Hepatocyte (in vitro differentiated cells): Measurements from ENCODE around the gene OR5M3. TPM values are rescaled to one million over a fixed set of nuclear protein-coding genes. Genes with fewer than 3 reads are reported as not detected.

Experiments used
- DNase-seq: peaks from one replicate; pipeline ENCODE4 v3.0.0-alpha.2; 2016; ENCODE audit warnings: low spot score
- H2AFZ ChIP-seq: fragments of 200-600 bp; sonication (generic); 2 replicates; pipeline ENCODE4 v1.6.0; 2016; ENCODE audit warnings: antibody characterized with exemption, mild to moderate bottlenecking
- H3K27ac ChIP-seq: fragments of 200-600 bp; sonication (generic); 2 replicates; pipeline ENCODE4 v1.5.1; 2016; ENCODE audit warnings: mild to moderate bottlenecking
- H3K27me3 ChIP-seq: fragments of 200-600 bp; sonication (generic); 2 replicates; pipeline ENCODE4 v1.6.1; 2016
- H3K36me3 ChIP-seq: fragments of 200-600 bp; sonication (generic); replicated peaks from 2 replicates; pipeline ENCODE4 v1.5.1; 2016; ENCODE audit warnings: low read depth; ENCODE audit not compliant: insufficient read depth
- H3K4me1 ChIP-seq: fragments of 200-600 bp; sonication (generic); 2 replicates; pipeline ENCODE4 v1.5.1; 2016; ENCODE audit warnings: mild to moderate bottlenecking, moderate library complexity; ENCODE audit not compliant: insufficient read depth
- H3K4me2 ChIP-seq: fragments of 200-600 bp; sonication (generic); 2 replicates; pipeline ENCODE4 v1.6.0; 2016
- H3K4me3 ChIP-seq: fragments of 200-600 bp; sonication (generic); 2 replicates; pipeline ENCODE4 v1.5.1; 2016; ENCODE audit warnings: mild to moderate bottlenecking
- H3K79me2 ChIP-seq: fragments of 200-600 bp; sonication (generic); 2 replicates; pipeline ENCODE4 v1.6.0; 2017; ENCODE audit warnings: mild to moderate bottlenecking
- H3K9me2 ChIP-seq: fragments of 200-600 bp; sonication (generic); replicated peaks from 2 replicates; pipeline ENCODE4 v1.6.0; 2017; ENCODE audit warnings: mild to moderate bottlenecking; ENCODE audit not compliant: insufficient read depth
- H3K9me3 ChIP-seq: fragments of 200-600 bp; sonication (generic); 2 replicates; pipeline ENCODE4 v1.5.1; 2016; ENCODE audit warnings: low read depth, mild to moderate bottlenecking
- H4K20me1 ChIP-seq: fragments of 200-600 bp; sonication (generic); 2 replicates; pipeline ENCODE4 v1.6.0; 2016; ENCODE audit warnings: mild to moderate bottlenecking; ENCODE audit not compliant: insufficient read depth, poor library complexity, severe bottlenecking
- EZH2 ChIP-seq: fragments of 200-600 bp; sonication (generic); IDR thresholded peaks from 2 replicates; pipeline ENCODE4 v1.6.1; 2016; ENCODE audit warnings: antibody characterized with exemption, mild to moderate bottlenecking, borderline replicate concordance
- EZH2phosphoT487 ChIP-seq: fragments of 200-600 bp; sonication (generic); IDR thresholded peaks from one replicate; pipeline ENCODE4 v1.6.1; 2018; ENCODE audit warnings: antibody characterized with exemption, mild to moderate bottlenecking, low read depth, moderate library complexity; ENCODE audit not compliant: unreplicated experiment, severe bottlenecking
- WGBS: methylation state at CpG from one replicate; pipeline ENCODE4 v1.1.6; 2016; ENCODE audit warnings: low lambda C conversion rate; ENCODE audit errors: missing lambda C conversion rate; 5-methylcytosine and 5-hydroxymethylcytosine counted together
- polyA plus RNA-seq: library from polyadenylated mRNA; unstranded; fragments of >200 nt; fragmentation: Nextera tagmentation; extraction: Ambion mirVana; gene quantifications from 2 replicates; pipeline ENCODE4 v1.2.1, GENCODE V29; 2016
- total RNA-seq: library from RNA; depleted of rRNA; stranded (reverse); fragments of >200 nt; gene quantifications from 2 replicates; pipeline ENCODE4 v1.2.3, GENCODE V29; 2014
- TF ChIP-seq, protein P1 (sequence below): fragments of 200-600 bp; sonication (generic); IDR thresholded peaks from 2 replicates; pipeline ENCODE4 v1.5.1; 2016; ENCODE audit warnings: antibody characterized with exemption, mild to moderate bottlenecking; ENCODE audit not compliant: poor library complexity

OR5M3 gene
- total and polyA plus RNA-seq, 2 experiments from 2014 or later = not detected

DNA sequence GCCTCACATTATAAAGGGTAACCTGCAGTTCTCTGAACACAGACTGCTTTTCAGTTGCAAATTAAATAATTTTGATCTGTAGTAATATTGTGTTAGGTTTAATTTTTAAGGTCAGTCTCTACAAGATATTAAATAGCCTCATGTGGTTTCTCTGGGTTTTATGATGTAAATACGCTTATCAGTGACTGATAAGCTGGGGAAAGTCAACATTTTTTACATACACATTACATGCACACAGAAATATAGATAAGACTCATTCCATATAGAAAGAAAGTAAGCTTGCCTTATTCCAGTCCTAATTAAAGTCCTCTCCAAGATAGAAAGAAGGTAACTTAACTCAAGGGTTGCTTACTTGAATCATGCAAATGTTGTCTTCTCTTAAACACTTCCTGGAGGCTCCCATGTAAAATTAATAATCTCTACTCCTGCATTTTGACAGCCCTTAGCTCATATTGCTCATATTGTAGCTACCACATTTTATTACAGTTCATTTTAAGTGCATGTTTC lies 1.6 kb upstream of the OR5M3 start:
- 35% methylated on average over 1 of the region's 1 CpG for WGBS
- Histone ChIP-seq H3K36me3 (no peaks in the 10 kb centered on the region), H3K4me3 (no peak overlapping the region), H3K27me3 (no peaks in the 10 kb centered on the region), H3K27ac (no peak overlapping the region), H3K9me3 (no peaks in the 10 kb centered on the region), H4K20me1 (no peaks in the 10 kb centered on the region), H3K9me2 (no peaks in the 10 kb centered on the region), H2AFZ (no peak overlapping the region), H3K79me2 (no peaks in the 10 kb centered on the region), H3K4me1 (peaks cover 8% of the 10 kb centered on the region), H3K4me2 (peak overlapping the region; percentile 54)
- TF ChIP-seq, protein P1, sequence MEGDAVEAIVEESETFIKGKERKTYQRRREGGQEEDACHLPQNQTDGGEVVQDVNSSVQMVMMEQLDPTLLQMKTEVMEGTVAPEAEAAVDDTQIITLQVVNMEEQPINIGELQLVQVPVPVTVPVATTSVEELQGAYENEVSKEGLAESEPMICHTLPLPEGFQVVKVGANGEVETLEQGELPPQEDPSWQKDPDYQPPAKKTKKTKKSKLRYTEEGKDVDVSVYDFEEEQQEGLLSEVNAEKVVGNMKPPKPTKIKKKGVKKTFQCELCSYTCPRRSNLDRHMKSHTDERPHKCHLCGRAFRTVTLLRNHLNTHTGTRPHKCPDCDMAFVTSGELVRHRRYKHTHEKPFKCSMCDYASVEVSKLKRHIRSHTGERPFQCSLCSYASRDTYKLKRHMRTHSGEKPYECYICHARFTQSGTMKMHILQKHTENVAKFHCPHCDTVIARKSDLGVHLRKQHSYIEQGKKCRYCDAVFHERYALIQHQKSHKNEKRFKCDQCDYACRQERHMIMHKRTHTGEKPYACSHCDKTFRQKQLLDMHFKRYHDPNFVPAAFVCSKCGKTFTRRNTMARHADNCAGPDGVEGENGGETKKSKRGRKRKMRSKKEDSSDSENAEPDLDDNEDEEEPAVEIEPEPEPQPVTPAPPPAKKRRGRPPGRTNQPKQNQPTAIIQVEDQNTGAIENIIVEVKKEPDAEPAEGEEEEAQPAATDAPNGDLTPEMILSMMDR = no peak
- no peak for TF ChIP-seq EZH2
- TF ChIP-seq EZH2phosphoT487 = peak; percentile 67
- no peak for DNase-seq

DNA sequence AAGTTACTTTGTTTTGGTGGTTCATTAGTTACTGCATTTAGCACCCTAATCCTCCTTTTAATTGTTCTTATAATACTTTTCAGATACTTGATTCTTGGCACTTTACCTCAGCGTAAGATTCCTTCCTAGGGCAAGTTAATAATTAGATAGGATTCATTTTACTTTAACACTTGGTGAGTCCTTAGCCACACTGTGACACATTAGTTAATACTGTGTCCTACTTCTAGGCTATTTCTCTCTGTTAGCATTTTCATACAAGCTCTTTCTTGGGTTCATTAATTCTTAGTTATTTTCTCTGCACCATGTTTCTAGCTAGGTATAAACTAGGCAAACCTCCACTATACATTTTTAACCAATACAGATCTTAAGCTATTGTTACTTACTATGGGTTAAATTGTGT lies 16.1 kb downstream of the OR5M3 start:
- H3K9me3 ChIP-seq = no peaks in the 10 kb centered on the region
- H3K4me1 ChIP-seq = no peaks in the 10 kb centered on the region
- H3K4me2 ChIP-seq = no peak overlapping the region
- no peaks in the 10 kb centered on the region for H3K27me3 ChIP-seq
- H3K27ac ChIP-seq = no peak overlapping the region
- no peak overlapping the region for H3K4me3 ChIP-seq
- DNase-seq = no peak
- H3K36me3 ChIP-seq = no peaks in the 10 kb centered on the region
- H2AFZ ChIP-seq = peak overlapping the region; percentile 24
- no peaks in the 10 kb centered on the region for H3K79me2 ChIP-seq
- no peaks in the 10 kb centered on the region for H4K20me1 ChIP-seq
- no peaks in the 10 kb centered on the region for H3K9me2 ChIP-seq
- 68% methylated on average over 1 of the region's 1 CpG for WGBS
- TF ChIP-seq EZH2phosphoT487 = no peak
- TF ChIP-seq, protein P1 = no peak
- TF ChIP-seq EZH2 = no peak

DNA sequence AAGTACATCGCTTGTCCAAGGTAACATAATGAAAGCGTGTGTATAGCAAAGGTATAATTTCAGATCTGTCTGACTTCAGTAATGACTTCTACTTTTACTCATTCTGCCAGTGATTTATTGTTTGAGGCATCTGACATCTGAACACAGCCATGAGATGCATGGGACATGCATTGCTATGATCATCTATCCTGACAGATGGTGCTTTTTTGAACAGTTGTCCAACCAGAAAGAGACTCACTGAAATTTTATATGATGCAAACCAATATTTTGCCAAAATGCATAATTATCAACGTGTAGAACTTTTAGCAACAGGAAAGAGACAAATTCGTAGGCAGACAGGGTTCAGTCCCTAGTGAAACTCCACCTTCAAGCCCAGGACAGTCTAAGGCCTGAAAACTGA lies 19.6 kb downstream of the OR5M3 start:
- Histone ChIP-seq H3K9me2 (no peaks in the 10 kb centered on the region), H4K20me1 (no peaks in the 10 kb centered on the region), H3K9me3 (no peaks in the 10 kb centered on the region), H3K4me2 (no peak overlapping the region), H3K4me3 (no peak overlapping the region), H3K27ac (no peak overlapping the region), H3K36me3 (no peaks in the 10 kb centered on the region), H2AFZ (no peak overlapping the region), H3K79me2 (no peaks in the 10 kb centered on the region), H3K4me1 (no peaks in the 10 kb centered on the region), H3K27me3 (no peaks in the 10 kb centered on the region)
- 91% methylated on average over 4 of the region's 4 CpGs for WGBS
- no peak for TF ChIP-seq EZH2
- TF ChIP-seq EZH2phosphoT487 = no peak
- TF ChIP-seq, protein P1 = no peak
- no peak for DNase-seq

Other genes with a start within 250 kb of the OR5M3 start
- not detected in 2 replicates for gene OR5T2, start 239.1 kb downstream of the OR5M3 start, total RNA-seq
- not detected in 2 replicates for gene OR5T2, start 239.1 kb downstream of the OR5M3 start, polyA plus RNA-seq
- not detected in 2 replicates for gene OR5T3, start 221.1 kb downstream of the OR5M3 start, total RNA-seq
- gene OR5T3, start 221.1 kb downstream of the OR5M3 start, polyA plus RNA-seq = not detected in 2 replicates
- not detected in 2 replicates for gene OR5T1, start 199.2 kb downstream of the OR5M3 start, total RNA-seq
- not detected in 2 replicates for gene OR5T1, start 199.2 kb downstream of the OR5M3 start, polyA plus RNA-seq
- not detected in 2 replicates for gene OR8H1, start 181.1 kb downstream of the OR5M3 start, total RNA-seq
- not detected in 2 replicates for gene OR8H1, start 181.1 kb downstream of the OR5M3 start, polyA plus RNA-seq
- not detected in 2 replicates for gene OR8K3, start 158.2 kb downstream of the OR5M3 start, total RNA-seq
- not detected in 2 replicates for gene OR8K3, start 158.2 kb downstream of the OR5M3 start, polyA plus RNA-seq
- gene OR8K1, start 127.3 kb downstream of the OR5M3 start, total RNA-seq = not detected in 2 replicates
- gene OR8K1, start 127.3 kb downstream of the OR5M3 start, polyA plus RNA-seq = not detected in 2 replicates
- gene OR8J1, start 119.1 kb downstream of the OR5M3 start, total RNA-seq = not detected in 2 replicates
- gene OR8J1, start 119.1 kb downstream of the OR5M3 start, polyA plus RNA-seq = not detected in 2 replicates
- gene OR8U1, start 97.7 kb downstream of the OR5M3 start, total RNA-seq = not detected in 2 replicates
- gene OR8U1, start 97.7 kb downstream of the OR5M3 start, polyA plus RNA-seq = not detected in 2 replicates
- not detected in 2 replicates for gene OR5AL1, start 60.7 kb downstream of the OR5M3 start, total RNA-seq
- not detected in 2 replicates for gene OR5AL1, start 60.7 kb downstream of the OR5M3 start, polyA plus RNA-seq
- gene OR5M8, start 18.0 kb upstream of the OR5M3 start, total RNA-seq = not detected in 2 replicates
- gene OR5M8, start 18.0 kb upstream of the OR5M3 start, polyA plus RNA-seq = not detected in 2 replicates
- gene OR5M11, start 69.9 kb upstream of the OR5M3 start, total RNA-seq = not detected in 2 replicates
- gene OR5M11, start 69.9 kb upstream of the OR5M3 start, polyA plus RNA-seq = not detected in 2 replicates
- not detected in 2 replicates for gene OR5M10, start 104.4 kb upstream of the OR5M3 start, total RNA-seq
- gene OR5M10, start 104.4 kb upstream of the OR5M3 start, polyA plus RNA-seq = not detected in 2 replicates
- not detected in 2 replicates for gene OR5M1, start 141.5 kb upstream of the OR5M3 start, total RNA-seq
- not detected in 2 replicates for gene OR5M1, start 141.5 kb upstream of the OR5M3 start, polyA plus RNA-seq
- not detected in 2 replicates for gene OR5AP2, start 169.1 kb upstream of the OR5M3 start, total RNA-seq
- gene OR5AP2, start 169.1 kb upstream of the OR5M3 start, polyA plus RNA-seq = not detected in 2 replicates
- not detected in 2 replicates for gene OR5AR1, start 190.3 kb upstream of the OR5M3 start, total RNA-seq
- not detected in 2 replicates for gene OR5AR1, start 190.3 kb upstream of the OR5M3 start, polyA plus RNA-seq
- gene OR9G1, start 225.7 kb upstream of the OR5M3 start, total RNA-seq = not detected in 2 replicates
- not detected in 2 replicates for gene OR9G1, start 225.7 kb upstream of the OR5M3 start, polyA plus RNA-seq